Measurements from ENCODE around the gene SLC39A1. TPM values are rescaled to one million over a fixed set of nuclear protein-coding genes. Genes with fewer than 3 reads are reported as not detected.

SLC39A1 gene
- total RNA-seq, 1 experiment from 2014 or later, result 124 TPM

DNA sequence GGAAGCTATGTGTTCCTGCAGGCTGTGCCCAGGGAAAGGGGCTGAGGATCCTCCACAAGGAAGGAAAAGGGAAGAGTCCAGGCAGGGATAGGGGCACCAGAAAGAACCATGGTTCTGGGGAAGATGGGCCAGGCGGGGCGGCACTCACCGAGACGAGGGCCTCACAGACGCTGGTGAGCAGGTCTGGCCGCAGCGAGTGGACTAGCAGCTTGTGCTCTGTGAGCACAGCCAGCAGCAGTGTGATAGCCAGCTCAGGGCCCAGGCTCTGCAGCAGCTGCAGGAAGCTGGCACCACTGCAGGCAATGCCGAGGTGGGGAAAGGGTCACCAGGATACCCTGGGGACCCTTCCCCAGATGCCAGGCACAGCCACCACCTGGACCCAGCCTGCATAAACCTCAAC is 22.6 kb downstream of the SLC39A1 start:
- intact Hi-C loops (cut with micrococcal nuclease), result no loop called here
- Mint-ChIP-seq H3K4me1 (ENCODE audit: insufficient read depth, unreplicated experiment) (peaks cover 15% of the 10 kb centered on the region), H3K27ac (ENCODE audit: low read depth, unreplicated experiment) (no peak overlapping the region), H3K27me3 (ENCODE audit: insufficient read depth, unreplicated experiment) (no peaks in the 10 kb centered on the region), H3K36me3 (ENCODE audit: insufficient read depth, unreplicated experiment) (peaks cover 52% of the 10 kb centered on the region), H3K9me3 (ENCODE audit: unreplicated experiment) (no peaks in the 10 kb centered on the region), H3K4me3 (ENCODE audit: unreplicated experiment) (no peak overlapping the region)
- BruUV-seq (replicated peaks), result no TSS peak
- no peak for DNase-seq (ENCODE audit: unreplicated experiment)
- TF ChIP-seq, protein P1, sequence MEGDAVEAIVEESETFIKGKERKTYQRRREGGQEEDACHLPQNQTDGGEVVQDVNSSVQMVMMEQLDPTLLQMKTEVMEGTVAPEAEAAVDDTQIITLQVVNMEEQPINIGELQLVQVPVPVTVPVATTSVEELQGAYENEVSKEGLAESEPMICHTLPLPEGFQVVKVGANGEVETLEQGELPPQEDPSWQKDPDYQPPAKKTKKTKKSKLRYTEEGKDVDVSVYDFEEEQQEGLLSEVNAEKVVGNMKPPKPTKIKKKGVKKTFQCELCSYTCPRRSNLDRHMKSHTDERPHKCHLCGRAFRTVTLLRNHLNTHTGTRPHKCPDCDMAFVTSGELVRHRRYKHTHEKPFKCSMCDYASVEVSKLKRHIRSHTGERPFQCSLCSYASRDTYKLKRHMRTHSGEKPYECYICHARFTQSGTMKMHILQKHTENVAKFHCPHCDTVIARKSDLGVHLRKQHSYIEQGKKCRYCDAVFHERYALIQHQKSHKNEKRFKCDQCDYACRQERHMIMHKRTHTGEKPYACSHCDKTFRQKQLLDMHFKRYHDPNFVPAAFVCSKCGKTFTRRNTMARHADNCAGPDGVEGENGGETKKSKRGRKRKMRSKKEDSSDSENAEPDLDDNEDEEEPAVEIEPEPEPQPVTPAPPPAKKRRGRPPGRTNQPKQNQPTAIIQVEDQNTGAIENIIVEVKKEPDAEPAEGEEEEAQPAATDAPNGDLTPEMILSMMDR (IDR thresholded peaks at IDR 0.05; ENCODE audit: unreplicated experiment), result no peak
- ChIA-PET CTCF (interaction anchor here (1.3 to 1.8 kb wide), 2 partner anchors 120 to 144 kb away, joined by 3 to 11 read pairs; no protein-coding TSS in a partner anchor), POLR2A (interaction anchor here (0.7 to 2.8 kb wide), 6 partner anchors 12 to 157 kb away, joined by 3 to 9 read pairs (median 6); partner anchors contain the start of genes GATAD2B and SLC39A1)

- TF ChIP-seq, protein P1 (IDR thresholded peaks at IDR 0.05; ENCODE audit: unreplicated experiment), result no peak
- H3K27ac Mint-ChIP-seq (ENCODE audit: low read depth, unreplicated experiment), result no peak overlapping the region
- CTCF ChIA-PET, result interaction anchor here (0.6 to 1.8 kb wide), 3 partner anchors 48 to 325 kb away, joined by 3 to 11 read pairs (median 4); no protein-coding TSS in a partner anchor
- H3K9me3 Mint-ChIP-seq (ENCODE audit: unreplicated experiment), result no peaks in the 10 kb centered on the region
- no peak overlapping the region for H3K4me3 Mint-ChIP-seq (ENCODE audit: unreplicated experiment)
- POLR2A ChIA-PET, result interaction anchor here (1.3 to 2.8 kb wide), 6 partner anchors 11 to 156 kb away, joined by 3 to 9 read pairs (median 6); partner anchors contain the start of genes GATAD2B, RPS27 and SLC39A1
- no peaks in the 10 kb centered on the region for H3K27me3 Mint-ChIP-seq (ENCODE audit: insufficient read depth, unreplicated experiment)
- H3K4me1 Mint-ChIP-seq (ENCODE audit: insufficient read depth, unreplicated experiment), result peaks cover 3% of the 10 kb centered on the region
- DNase-seq (ENCODE audit: unreplicated experiment), result no peak
- peaks cover 65% of the 10 kb centered on the region for H3K36me3 Mint-ChIP-seq (ENCODE audit: insufficient read depth, unreplicated experiment)
- no TSS peak for BruUV-seq (replicated peaks)
- intact Hi-C loops (cut with micrococcal nuclease), result no loop called here
Observed at GRCh38 chr1:153939476-153939875, 23.9 kb downstream of the SLC39A1 start.

- no peaks in the 10 kb centered on the region for H3K9me3 Mint-ChIP-seq (ENCODE audit: unreplicated experiment)
- no peak overlapping the region for H3K4me3 Mint-ChIP-seq (ENCODE audit: unreplicated experiment)
- ChIA-PET CTCF (interaction anchor here (0.6 to 1.8 kb wide), 3 partner anchors 48 to 325 kb away, joined by 3 to 11 read pairs (median 4); no protein-coding TSS in a partner anchor), POLR2A (interaction anchor here (1.3 to 2.8 kb wide), 4 partner anchors 10 to 155 kb away, joined by 3 to 9 read pairs (median 8); partner anchors contain the start of gene RPS27)
- H3K36me3 Mint-ChIP-seq (ENCODE audit: insufficient read depth, unreplicated experiment), result peaks cover 68% of the 10 kb centered on the region
- intact Hi-C loops (cut with micrococcal nuclease), result no loop called here
- no peak overlapping the region for H3K27ac Mint-ChIP-seq (ENCODE audit: low read depth, unreplicated experiment)
- DNase-seq (ENCODE audit: unreplicated experiment), result no peak
- no peaks in the 10 kb centered on the region for H3K4me1 Mint-ChIP-seq (ENCODE audit: insufficient read depth, unreplicated experiment)
- no peaks in the 10 kb centered on the region for H3K27me3 Mint-ChIP-seq (ENCODE audit: insufficient read depth, unreplicated experiment)
- TF ChIP-seq, protein P1 (IDR thresholded peaks at IDR 0.05; ENCODE audit: unreplicated experiment), result no peak
- no TSS peak for BruUV-seq (replicated peaks)
Observed at GRCh38 chr1:153938996-153939395, 24.3 kb downstream of the SLC39A1 start.

DNA sequence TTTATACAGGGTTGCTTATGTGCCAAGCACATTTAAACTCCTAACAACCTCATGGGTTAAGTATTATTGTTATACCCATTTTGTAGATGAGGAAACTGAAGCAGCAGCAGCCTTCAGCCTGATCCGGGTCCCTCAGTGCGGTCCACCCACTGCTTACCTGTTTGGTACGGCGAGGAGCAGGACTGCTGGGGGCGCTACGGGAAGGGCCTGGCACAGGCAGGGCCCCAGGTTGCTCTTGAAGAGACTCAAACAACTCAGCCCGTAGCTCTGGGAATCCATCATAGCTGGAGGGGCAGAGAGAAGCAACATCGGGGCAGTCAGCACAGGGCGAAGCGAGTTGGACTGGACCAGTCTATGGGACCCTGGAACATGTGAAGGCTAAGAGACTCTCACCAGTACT is 26.0 kb downstream of the SLC39A1 start:
- no TSS peak for BruUV-seq (replicated peaks)
- CTCF ChIA-PET, result interaction anchor here (0.7 kb wide), 1 partner anchor 365 kb away, joined by 3 read pairs; no protein-coding TSS in a partner anchor
- POLR2A ChIA-PET, result interaction anchor here (0.5 to 2.0 kb wide), 2 partner anchors 14 to 53 kb away, joined by 3 to 5 read pairs; no protein-coding TSS in a partner anchor
- Mint-ChIP-seq H3K36me3 (ENCODE audit: insufficient read depth, unreplicated experiment) (peaks cover 75% of the 10 kb centered on the region), H3K27me3 (ENCODE audit: insufficient read depth, unreplicated experiment) (no peaks in the 10 kb centered on the region), H3K9me3 (ENCODE audit: unreplicated experiment) (no peaks in the 10 kb centered on the region), H3K4me1 (ENCODE audit: insufficient read depth, unreplicated experiment) (no peaks in the 10 kb centered on the region), H3K27ac (ENCODE audit: low read depth, unreplicated experiment) (peak overlapping the region; percentile 13), H3K4me3 (ENCODE audit: unreplicated experiment) (no peak overlapping the region)
- TF ChIP-seq, protein P1 (IDR thresholded peaks at IDR 0.05; ENCODE audit: unreplicated experiment), result no peak
- DNase-seq (ENCODE audit: unreplicated experiment), result no peak
- intact Hi-C loops (cut with micrococcal nuclease), result no loop called here
